SK-N-SH (cell line): ENCODE measurements around the gene CD207. TPM values are rescaled to one million over a fixed set of nuclear protein-coding genes. Genes with fewer than 3 reads are reported as not detected.

Source experiments
- CTCF ChIA-PET: fragments of 300-600, 350-600 bp; formaldehyde crosslinking; extraction: SDS; loops from one replicate; lab custom pipeline; 2021; lab: Yijun Ruan, JAX
- POLR2A ChIA-PET: fragments of 350-600 bp; sonication (Branson Sonifier 250); formaldehyde crosslinking; extraction: SDS; loops from one replicate; lab custom pipeline; 2020; ENCODE audit warnings: antibody characterized with exemption, inconsistent platforms; lab: Yijun Ruan, JAX
- DNase-seq: peaks from one replicate; pipeline ENCODE4 v3.0.0; 2012
- H2AFZ ChIP-seq: fragments of 200-600 bp; sonication (generic); 2 replicates; pipeline ENCODE4 v1.8.1; 2016; ENCODE audit warnings: antibody characterized with exemption, mild to moderate bottlenecking, low read depth
- H3F3A ChIP-seq: fragments of 200-600 bp; sonication (generic); replicated peaks from 2 replicates; pipeline ENCODE3; 2016; ENCODE audit warnings: antibody characterized with exemption, mild to moderate bottlenecking; ENCODE audit not compliant: insufficient read depth
- H3K27ac ChIP-seq, 2 experiments: fragments of 200-500 bp in 1 of 2; fragments of 200-600 bp in 1 of 2; sonication (Bioruptor generic) in 1 of 2; sonication (generic), shearing (Covaris generic) in 1 of 2; 2 replicates each; pipeline versions ENCODE4 v1.5.1 to v1.6.1; 2014 to 2016; ENCODE audit warnings: low read depth in 2 of 2, inconsistent platforms in 1 of 2, low read length in 1 of 2, mild to moderate bottlenecking in 1 of 2, mixed read lengths in 1 of 2
- H3K27me3 ChIP-seq: fragments of 200-600 bp; sonication (generic), shearing (Covaris generic); 2 replicates; pipeline ENCODE4 v1.6.1; 2016; ENCODE audit warnings: mixed run types; ENCODE audit not compliant: insufficient read depth
- H3K36me3 ChIP-seq, 2 experiments: fragments of 200-500 bp in 1 of 2; fragments of 200-600 bp in 1 of 2; sonication (Bioruptor generic) in 1 of 2; sonication (generic) in 1 of 2; replicated peaks in 1 of 2; 2 replicates each; pipeline versions ENCODE3 to v1.5.1; 2014 to 2016; ENCODE audit warnings: low read length in 1 of 2, mild to moderate bottlenecking in 1 of 2; ENCODE audit not compliant: insufficient read depth in 2 of 2, control insufficient read depth in 1 of 2
- H3K4me1 ChIP-seq, 2 experiments: fragments of 200-500 bp in 1 of 2; fragments of 200-600 bp in 1 of 2; sonication (Bioruptor generic) in 1 of 2; sonication (generic), shearing (Covaris generic) in 1 of 2; 2 replicates each; pipeline versions ENCODE4 v1.5.1 to v1.6.1; 2014 to 2016; ENCODE audit warnings: low read depth in 1 of 2, low read length in 1 of 2, mixed run types in 1 of 2; ENCODE audit not compliant: insufficient read depth in 2 of 2, control insufficient read depth in 1 of 2
- H3K4me2 ChIP-seq: fragments of 200-600 bp; sonication (generic), shearing (Covaris generic); 2 replicates; pipeline ENCODE4 v1.6.1; 2017; ENCODE audit warnings: mixed run types
- H3K4me3 ChIP-seq, 2 experiments: fragments of 200-500 bp in 1 of 2; fragments of 200-600 bp in 1 of 2; sonication (Bioruptor generic) in 1 of 2; sonication (generic), shearing (Covaris generic) in 1 of 2; 2 replicates each; pipeline versions ENCODE4 v1.5.1 to v1.8.1; 2014 to 2016; ENCODE audit warnings: low read depth in 2 of 2, inconsistent platforms in 1 of 2, low read length in 1 of 2, mild to moderate bottlenecking in 1 of 2, mixed read lengths in 1 of 2, moderate library complexity in 1 of 2
- H3K79me2 ChIP-seq: fragments of 200-600 bp; sonication (generic); 2 replicates; pipeline ENCODE4 v1.8.1; 2017; ENCODE audit warnings: mild to moderate bottlenecking; ENCODE audit not compliant: insufficient read depth
- H3K9ac ChIP-seq: fragments of 200-600 bp; sonication (generic); 2 replicates; pipeline ENCODE4 v1.6.1; 2017; ENCODE audit warnings: mixed run types
- H3K9me2 ChIP-seq: fragments of 200-600 bp; sonication (generic); 2 replicates; pipeline ENCODE4 v1.6.1; 2017; ENCODE audit warnings: mixed run types
- H3K9me3 ChIP-seq: fragments of 200-600 bp; sonication (generic); 2 replicates; pipeline ENCODE4 v1.6.1; 2017; ENCODE audit warnings: mixed run types, mild to moderate bottlenecking, moderate library complexity
- H4K20me1 ChIP-seq: fragments of 200-600 bp; sonication (generic); 2 replicates; pipeline ENCODE4 v1.6.1; 2017; ENCODE audit warnings: mild to moderate bottlenecking, mixed run types; ENCODE audit not compliant: insufficient read depth
- CTCF ChIP-seq: fragments of 200-600 bp; sonication (generic); IDR thresholded peaks from 2 replicates; pipeline ENCODE4 v1.6.1; 2017; ENCODE audit warnings: antibody characterized with exemption, mild to moderate bottlenecking, moderate library complexity
- ELF1 ChIP-seq: IDR thresholded peaks from 2 replicates; pipeline ENCODE4 v1.4.0; 2012
- EP300 ChIP-seq, 2 experiments: IDR thresholded peaks; 2 replicates each; pipeline versions ENCODE4 v1.4.0 to v1.6.1; 2012; ENCODE audit warnings: borderline replicate concordance in 1 of 2, low read depth in 1 of 2, low read length in 1 of 2
- FOSL2 ChIP-seq: IDR thresholded peaks from 2 replicates; pipeline ENCODE4 v1.4.0; 2012; ENCODE audit warnings: low read depth, mild to moderate bottlenecking, moderate library complexity, borderline replicate concordance
- FOXM1 ChIP-seq: IDR thresholded peaks from 2 replicates; pipeline ENCODE4 v1.4.0; 2012; ENCODE audit warnings: low read depth, mild to moderate bottlenecking
- GATA2 ChIP-seq: sonication (generic); formaldehyde crosslinking; IDR thresholded peaks from 2 replicates; pipeline ENCODE4 v1.5.0; 2020; ENCODE audit warnings: mild to moderate bottlenecking, missing genetic modification reagents
- MEF2A ChIP-seq: IDR thresholded peaks from 2 replicates; pipeline ENCODE4 v1.4.0; 2012; ENCODE audit warnings: low read depth, borderline replicate concordance
- NFIC ChIP-seq: IDR thresholded peaks from 2 replicates; pipeline ENCODE4 v1.4.0; 2012; ENCODE audit warnings: borderline replicate concordance
- RAD21 ChIP-seq: IDR thresholded peaks from 2 replicates; pipeline ENCODE4 v1.6.1; 2012; ENCODE audit warnings: mild to moderate bottlenecking, low read length
- RCOR1 ChIP-seq: fragments of 150-350 bp; IDR thresholded peaks from 2 replicates; pipeline ENCODE4 v1.6.1; 2017; ENCODE audit warnings: antibody characterized with exemption, low read length
- RXRA ChIP-seq: IDR thresholded peaks from 2 replicates; pipeline ENCODE4 v1.4.0; 2012; ENCODE audit warnings: low read depth, mild to moderate bottlenecking, borderline replicate concordance
- SIN3A ChIP-seq: IDR thresholded peaks from 2 replicates; pipeline ENCODE4 v1.6.1; 2012; ENCODE audit warnings: low read depth, mild to moderate bottlenecking, low read length, moderate library complexity, borderline replicate concordance
- SMC3 ChIP-seq: IDR thresholded peaks from 2 replicates; pipeline ENCODE4 v1.6.1; 2012; ENCODE audit warnings: low read depth, low read length, improper control_type of control experiment
- TCF12 ChIP-seq: IDR thresholded peaks from 2 replicates; pipeline ENCODE4 v1.4.0; 2012
- USF1 ChIP-seq: IDR thresholded peaks from 2 replicates; pipeline ENCODE4 v1.4.0; 2012; ENCODE audit warnings: low read depth, borderline replicate concordance
- WGBS: methylation state at CpG from one replicate; pipeline ENCODE4 v1.1.6; 2017; ENCODE audit warnings: low lambda C conversion rate; 5-methylcytosine and 5-hydroxymethylcytosine counted together
- polyA plus RNA-seq, 3 experiments: library from polyadenylated mRNA; depleted of rRNA; stranded (reverse); fragments of >200 nt; gene quantifications; 2 replicates each; pipeline ENCODE4 v1.2.3, GENCODE V29; 2012
- TF ChIP-seq, protein P1 (sequence below): IDR thresholded peaks from 2 replicates; pipeline ENCODE4 v1.4.0; 2012; ENCODE audit warnings: low read depth, borderline replicate concordance
- TF ChIP-seq, protein P2 (sequence below): IDR thresholded peaks from 2 replicates; pipeline ENCODE4 v1.4.0; 2012; ENCODE audit warnings: low read depth
- TF ChIP-seq, protein P3 (sequence below): fragments of 150-350 bp; IDR thresholded peaks from 2 replicates; pipeline ENCODE4 v1.6.1; 2017; ENCODE audit warnings: antibody characterized with exemption, low read length, low read depth, borderline replicate concordance

The CD207 gene
- polyA plus RNA-seq, 1 of the 3 experiments (the other 2 are of a cell fraction), result 0.33 TPM

DNA sequence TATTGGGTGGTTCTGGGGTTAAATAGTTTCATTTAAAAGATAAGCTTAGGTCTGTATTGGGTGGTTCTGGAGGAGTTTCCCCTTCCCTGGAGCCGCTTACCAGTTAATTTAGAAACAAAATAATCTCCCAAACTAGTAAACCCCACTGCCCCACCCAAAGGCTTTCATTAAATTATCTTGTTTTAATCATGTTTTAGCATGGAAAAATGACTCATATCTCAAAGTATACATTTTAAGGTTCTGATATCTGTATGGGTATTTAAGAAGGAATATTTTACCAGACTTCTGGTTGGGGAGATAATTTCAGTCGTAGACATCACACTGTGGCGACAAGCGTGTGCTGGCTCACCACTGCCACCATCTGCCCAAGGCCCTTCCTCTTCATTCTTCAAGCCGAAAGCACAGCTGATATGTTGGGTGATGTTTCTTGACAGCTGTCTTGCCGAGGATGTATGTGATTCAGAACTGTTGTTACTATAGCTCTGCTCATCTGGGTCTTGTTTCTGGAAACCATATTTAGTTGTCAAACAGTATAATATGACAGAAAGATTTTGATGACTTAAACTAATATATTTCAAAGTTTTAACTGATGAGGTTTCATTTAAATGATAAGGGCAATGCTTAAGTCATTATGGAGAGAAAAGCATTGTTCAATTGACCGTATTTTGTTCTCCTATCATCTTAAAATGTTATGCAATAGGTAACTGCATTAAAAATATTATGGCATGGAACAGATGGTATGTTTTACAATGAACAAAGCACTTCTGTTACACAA, 50.3 kb downstream of the CD207 start:
- TF ChIP-seq CTCF (peak; percentile 51), RAD21 (peak; percentile 82), RCOR1 (no peak), SMC3 (peak; percentile 75; the same call in 1 of the 2 replicates)
- TF ChIP-seq, protein P1, sequence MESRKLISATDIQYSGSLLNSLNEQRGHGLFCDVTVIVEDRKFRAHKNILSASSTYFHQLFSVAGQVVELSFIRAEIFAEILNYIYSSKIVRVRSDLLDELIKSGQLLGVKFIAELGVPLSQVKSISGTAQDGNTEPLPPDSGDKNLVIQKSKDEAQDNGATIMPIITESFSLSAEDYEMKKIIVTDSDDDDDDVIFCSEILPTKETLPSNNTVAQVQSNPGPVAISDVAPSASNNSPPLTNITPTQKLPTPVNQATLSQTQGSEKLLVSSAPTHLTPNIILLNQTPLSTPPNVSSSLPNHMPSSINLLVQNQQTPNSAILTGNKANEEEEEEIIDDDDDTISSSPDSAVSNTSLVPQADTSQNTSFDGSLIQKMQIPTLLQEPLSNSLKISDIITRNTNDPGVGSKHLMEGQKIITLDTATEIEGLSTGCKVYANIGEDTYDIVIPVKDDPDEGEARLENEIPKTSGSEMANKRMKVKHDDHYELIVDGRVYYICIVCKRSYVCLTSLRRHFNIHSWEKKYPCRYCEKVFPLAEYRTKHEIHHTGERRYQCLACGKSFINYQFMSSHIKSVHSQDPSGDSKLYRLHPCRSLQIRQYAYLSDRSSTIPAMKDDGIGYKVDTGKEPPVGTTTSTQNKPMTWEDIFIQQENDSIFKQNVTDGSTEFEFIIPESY, result no peak
- H3K9me2 ChIP-seq, result no peaks in the 10 kb centered on the region
- H3K27ac ChIP-seq, result no peak overlapping the region
- no peaks in the 10 kb centered on the region for H3K9me3 ChIP-seq
- CTCF ChIA-PET, result interaction anchor here (0.6 to 3.2 kb wide), 46 partner anchors 8 to 482 kb away, joined by 3 to 49 read pairs (median 4); partner anchors contain the start of genes ADD2 and FAM136A
- peaks cover 0 to 8% of the 10 kb centered on the region in 2 experiments; a peak in 1 of 4 replicates for H3K4me1 ChIP-seq
- 15% methylated on average over 7 of the region's 7 CpGs for WGBS
- H3K4me2 ChIP-seq, result no peak overlapping the region
- POLR2A ChIA-PET, result no interaction called here
- peaks cover 17% of the 10 kb centered on the region for H3K27me3 ChIP-seq
- H3K36me3 ChIP-seq, result no peaks in the 10 kb centered on the region
- peak overlapping the region in 1 of 2 experiments; percentile 17; a peak in 1 of 4 replicates for H3K4me3 ChIP-seq
- no peaks in the 10 kb centered on the region for H4K20me1 ChIP-seq
- H3K79me2 ChIP-seq, result no peaks in the 10 kb centered on the region
- no peak overlapping the region for H2AFZ ChIP-seq
- peak; percentile 58 for DNase-seq
- H3F3A ChIP-seq, result no peaks in the 10 kb centered on the region
- no peak overlapping the region for H3K9ac ChIP-seq

- TF ChIP-seq, protein P2, sequence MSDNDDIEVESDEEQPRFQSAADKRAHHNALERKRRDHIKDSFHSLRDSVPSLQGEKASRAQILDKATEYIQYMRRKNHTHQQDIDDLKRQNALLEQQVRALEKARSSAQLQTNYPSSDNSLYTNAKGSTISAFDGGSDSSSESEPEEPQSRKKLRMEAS, result no peak
- TF ChIP-seq FOXM1 (no peak), GATA2 (CRISPR knock-in tag) (no peak), RCOR1 (no peak), RXRA (no peak), USF1 (no peak), MEF2A (no peak), FOSL2 (no peak), NFIC (no peak), ELF1 (no peak), EP300 (IDR thresholded peaks at IDR 0.05; ENCODE audit: borderline replicate concordance in 1 of 2, low read depth in 1 of 2, low read length in 1 of 2) (no peak), TCF12 (no peak), SIN3A (no peak)
- TF ChIP-seq, protein P3, sequence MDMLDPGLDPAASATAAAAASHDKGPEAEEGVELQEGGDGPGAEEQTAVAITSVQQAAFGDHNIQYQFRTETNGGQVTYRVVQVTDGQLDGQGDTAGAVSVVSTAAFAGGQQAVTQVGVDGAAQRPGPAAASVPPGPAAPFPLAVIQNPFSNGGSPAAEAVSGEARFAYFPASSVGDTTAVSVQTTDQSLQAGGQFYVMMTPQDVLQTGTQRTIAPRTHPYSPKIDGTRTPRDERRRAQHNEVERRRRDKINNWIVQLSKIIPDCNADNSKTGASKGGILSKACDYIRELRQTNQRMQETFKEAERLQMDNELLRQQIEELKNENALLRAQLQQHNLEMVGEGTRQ, result no peak
- 64% methylated on average over 2 of the region's 2 CpGs for WGBS
- Histone ChIP-seq H3K4me2 (no peak overlapping the region), H3K9me2 (no peaks in the 10 kb centered on the region), H3K9me3 (no peaks in the 10 kb centered on the region), H3K4me3 (no peak overlapping the region), H3K27me3 (peaks cover 12% of the 10 kb centered on the region), H4K20me1 (no peaks in the 10 kb centered on the region), H3K27ac (no peak overlapping the region), H3K4me1 (no peaks in the 10 kb centered on the region), H3K9ac (no peak overlapping the region), H3K36me3 (no peaks in the 10 kb centered on the region), H3F3A (no peaks in the 10 kb centered on the region), H2AFZ (no peak overlapping the region), H3K79me2 (no peaks in the 10 kb centered on the region)
- POLR2A ChIA-PET, result no interaction called here
- CTCF ChIA-PET, result interaction anchor here (0.9 to 3.2 kb wide), 17 partner anchors 11 to 481 kb away, joined by 3 to 49 read pairs (median 4); partner anchors contain the start of genes ADD2 and FAM136A
- DNase-seq, result no peak
These were observed 51.3 kb downstream of the CD207 start for GRCh38 chr2:70784320-70784719.
